Inferior parietal cortex (tissue), 1 donor: ENCODE results near the gene PPP6C.
"Not testable (repeated sequence)": the region's sequence is repeated elsewhere in the genome, so short reads cannot be mapped to it uniquely, and the experiment has no call there.

Experiments
- DNase-seq: peaks from one replicate; pipeline ENCODE4 v3.0.0-alpha.2; 2016; ENCODE audit errors: extremely low spot score

Gene PPP6C

GRCh38 chr9:125189361-125190289 is at the start of gene PPP6C:
PPP6C (minus strand) TSS chr9:125189803; CDS start chr9:125189718, 85 bp downstream.
- peak; percentile 96 for DNase-seq

GRCh38 chr9:125238915-125239446 is 49.4 kb upstream of the PPP6C start:
- no peak for DNase-seq

GRCh38 chr9:125238127-125238914 is 48.7 kb upstream of the PPP6C start:
- DNase-seq: no peak

- DNase-seq: not testable (repeated sequence)
These were observed 47.0 kb upstream of the PPP6C start for GRCh38 chr9:125236520-125237159.

- no peak for DNase-seq
These were observed 46.4 kb upstream of the PPP6C start for GRCh38 chr9:125235804-125236519.

GRCh38 chr9:125234099-125234498 is 44.5 kb upstream of the PPP6C start:
- DNase-seq: not testable (repeated sequence)

GRCh38 chr9:125233678-125234077 is 44.1 kb upstream of the PPP6C start:
- DNase-seq: no peak

GRCh38 chr9:125227761-125228160 is 38.2 kb upstream of the PPP6C start:
- DNase-seq: no peak

GRCh38 chr9:125224858-125225257 is 35.3 kb upstream of the PPP6C start:
- not testable (repeated sequence) for DNase-seq

- no peak for DNase-seq
These were observed 29.0 kb upstream of the PPP6C start for GRCh38 chr9:125218621-125219020.

- DNase-seq: no peak
These were observed 24.6 kb upstream of the PPP6C start for GRCh38 chr9:125214186-125214585.

GRCh38 chr9:125204477-125204876 is 14.9 kb upstream of the PPP6C start:
- no peak for DNase-seq

GRCh38 chr9:125202846-125203618 is 13.4 kb upstream of the PPP6C start:
- DNase-seq: no peak

- peak; percentile 93 for DNase-seq
These were observed 10.8 kb upstream of the PPP6C start, which contains the start of gene RABEPK for GRCh38 chr9:125200216-125201047. RABEPK (plus strand) TSS chr9:125200542; CDS start chr9:125203014, 2,472 bp downstream.

GRCh38 chr9:125195591-125195990 is 6.0 kb upstream of the PPP6C start:
- DNase-seq: not testable (repeated sequence)

- DNase-seq: not testable (repeated sequence)
These were observed 4.9 kb upstream of the PPP6C start for GRCh38 chr9:125194466-125194865.

GRCh38 chr9:125190361-125190801 is 778 bp upstream of the PPP6C start:
- DNase-seq: no peak

GRCh38 chr9:125189011-125189360 is 617 bp downstream of the PPP6C start:
- no peak for DNase-seq

GRCh38 chr9:125183561-125183960 is 6.0 kb downstream of the PPP6C start:
- DNase-seq: no peak
